Cardiac fibroblast (primary cell): ENCODE data around the gene MRPS6.
A peak's percentile ranks its signal among the peaks of the same experiment; 100 is the strongest.

Source experiments
- DNase-seq, 2 donors: peaks; one replicate each; pipeline versions ENCODE4 v3.0.0 to v3.0.0-alpha.2; 2010; ENCODE audit warnings: low read depth in 2 of 2
- H3K4me3 ChIP-seq, 2 donors: replicated peaks in 1 of 2; 1 replicate in 1 of 2; 2 replicates in 1 of 2; pipeline ENCODE4 v1.5.1; 2011; ENCODE audit warnings: low read depth in 2 of 2, low read length in 2 of 2, mild to moderate bottlenecking in 2 of 2, moderate library complexity in 1 of 2
- CTCF ChIP-seq: IDR thresholded peaks from one replicate; pipeline ENCODE4 v1.5.1; 2011; ENCODE audit warnings: low read depth, mild to moderate bottlenecking, low read length, inconsistent platforms

The MRPS6 gene

GRCh38 chr21:34086887-34087306 is 13.5 kb downstream of the MRPS6 start:
- no peak overlapping the region for H3K4me3 ChIP-seq
- no peak for DNase-seq
- no peak for TF ChIP-seq CTCF

- TF ChIP-seq CTCF: no peak
- DNase-seq: no peak
- H3K4me3 ChIP-seq: no peak overlapping the region
Observed at GRCh38 chr21:34088752-34089151, 15.4 kb downstream of the MRPS6 start.

GRCh38 chr21:34091032-34091431 is 17.7 kb downstream of the MRPS6 start:
- TF ChIP-seq CTCF: no peak
- H3K4me3 ChIP-seq: no peak overlapping the region
- DNase-seq: no peak

GRCh38 chr21:34091607-34092006 is 18.2 kb downstream of the MRPS6 start:
- DNase-seq: peak; percentile 11 to 22
- H3K4me3 ChIP-seq: no peak overlapping the region
- peak; percentile 47 for TF ChIP-seq CTCF

- TF ChIP-seq CTCF: no peak
- DNase-seq: no peak
Observed at GRCh38 chr21:34092262-34092921, 19.0 kb downstream of the MRPS6 start.

GRCh38 chr21:34093083-34093482 is 19.7 kb downstream of the MRPS6 start:
- DNase-seq: no peak
- TF ChIP-seq CTCF: no peak
- H3K4me3 ChIP-seq: no peak overlapping the region

More at GRCh38 chr21:34092262-34092921, 19.0 kb downstream of the MRPS6 start:
- H3K4me3 ChIP-seq: no peak overlapping the region

- DNase-seq: no peak
- TF ChIP-seq CTCF: no peak
- H3K4me3 ChIP-seq: no peak overlapping the region
Observed at GRCh38 chr21:34094949-34095348, 21.6 kb downstream of the MRPS6 start.
